Osteoblast (primary cell): Measurements from ENCODE around the gene REEP3. TPM values are rescaled to one million over a fixed set of nuclear protein-coding genes. Genes with fewer than 3 reads are reported as not detected.
A peak's percentile ranks its signal among the peaks of the same experiment; 100 is the strongest.

ENCODE experiments used
- DNase-seq: peaks from one replicate; pipeline ENCODE4 v3.0.0; 2011; ENCODE audit warnings: low spot score, mixed read lengths; ENCODE audit not compliant: insufficient read length; ENCODE audit errors: missing footprints
- H2AFZ ChIP-seq: 2 replicates; pipeline ENCODE4 v1.6.0; 2011; ENCODE audit warnings: mild to moderate bottlenecking, low read length
- H3K27ac ChIP-seq: 2 replicates; pipeline ENCODE4 v1.5.1; 2011; ENCODE audit warnings: mild to moderate bottlenecking, low read depth, low read length, moderate library complexity
- H3K27me3 ChIP-seq: 2 replicates; pipeline ENCODE4 v1.6.0; 2012; ENCODE audit warnings: mild to moderate bottlenecking, control low read depth, inconsistent platforms, low read length, moderate library complexity; ENCODE audit not compliant: insufficient read depth
- H3K36me3 ChIP-seq: 2 replicates; pipeline ENCODE4 v1.5.1; 2011; ENCODE audit warnings: mild to moderate bottlenecking, low read length, control low read depth, moderate library complexity; ENCODE audit not compliant: insufficient read depth
- H3K4me1 ChIP-seq: 2 replicates; pipeline ENCODE4 v1.5.1; 2011; ENCODE audit warnings: mild to moderate bottlenecking, low read length, control low read depth, moderate library complexity; ENCODE audit not compliant: insufficient read depth
- H3K4me2 ChIP-seq: 2 replicates; pipeline ENCODE4 v1.6.0; 2011; ENCODE audit warnings: mild to moderate bottlenecking, low read length; ENCODE audit not compliant: insufficient read depth
- H3K4me3 ChIP-seq: fragments of 200-600 bp; sonication (generic); 3 replicates; pipeline ENCODE4 v1.5.1; 2012; ENCODE audit warnings: mild to moderate bottlenecking, low read length, inconsistent platforms; ENCODE audit not compliant: insufficient read depth
- H3K79me2 ChIP-seq: 2 replicates; pipeline ENCODE4 v1.6.0; 2012; ENCODE audit warnings: mild to moderate bottlenecking, low read length, control low read depth, inconsistent platforms; ENCODE audit not compliant: insufficient read depth
- H3K9me3 ChIP-seq: 2 replicates; pipeline ENCODE4 v1.5.1; 2011; ENCODE audit warnings: low read depth, low read length, control low read depth
- H4K20me1 ChIP-seq: 2 replicates; pipeline ENCODE4 v1.6.0; 2012; ENCODE audit warnings: mild to moderate bottlenecking, low read length, control low read depth; ENCODE audit not compliant: insufficient read depth
- CTCF ChIP-seq: IDR thresholded peaks from 2 replicates; pipeline ENCODE4 v1.5.1; 2011; ENCODE audit warnings: mild to moderate bottlenecking, low read depth, low read length, moderate library complexity; ENCODE audit errors: extremely low read depth
- total RNA-seq: library from RNA; depleted of rRNA; stranded (reverse); fragments of >200 nt; gene quantifications from 2 replicates; pipeline ENCODE4 v1.2.3, GENCODE V29; 2012

The REEP3 gene
- total RNA-seq, 1 donor = 71.3 TPM

- no peaks in the 10 kb centered on the region for H3K4me1 ChIP-seq
- no peak overlapping the region for H3K4me3 ChIP-seq
- H3K79me2 ChIP-seq = peaks cover 91% of the 10 kb centered on the region
- H3K27ac ChIP-seq = no peak overlapping the region
- TF ChIP-seq CTCF = no peak
- H3K4me2 ChIP-seq = no peak overlapping the region
- DNase-seq = no peak
- no peaks in the 10 kb centered on the region for H3K27me3 ChIP-seq
- no peak overlapping the region for H2AFZ ChIP-seq
- H4K20me1 ChIP-seq = peaks cover 2% of the 10 kb centered on the region
- no peaks in the 10 kb centered on the region for H3K9me3 ChIP-seq
- H3K36me3 ChIP-seq = no peaks in the 10 kb centered on the region
Measured at GRCh38 chr10:63505562-63505961, 15.6 kb upstream of the REEP3 start.

GRCh38 chr10:63506554-63506953 is 14.6 kb upstream of the REEP3 start:
- Histone ChIP-seq H3K27ac (no peak overlapping the region), H4K20me1 (no peaks in the 10 kb centered on the region), H2AFZ (no peak overlapping the region), H3K36me3 (no peaks in the 10 kb centered on the region), H3K4me1 (no peaks in the 10 kb centered on the region), H3K79me2 (peaks cover 92% of the 10 kb centered on the region), H3K27me3 (no peaks in the 10 kb centered on the region), H3K4me2 (no peak overlapping the region), H3K4me3 (no peak overlapping the region), H3K9me3 (no peaks in the 10 kb centered on the region)
- TF ChIP-seq CTCF = no peak
- no peak for DNase-seq

GRCh38 chr10:63515002-63515763 is 6.0 kb upstream of the REEP3 start:
- H4K20me1 ChIP-seq = peaks cover 7% of the 10 kb centered on the region
- peak overlapping the region; percentile 37 for H2AFZ ChIP-seq
- H3K9me3 ChIP-seq = no peaks in the 10 kb centered on the region
- peaks cover 19% of the 10 kb centered on the region for H3K4me1 ChIP-seq
- no peak for DNase-seq
- TF ChIP-seq CTCF = no peak
- peak overlapping the region; percentile 87 for H3K27ac ChIP-seq
- H3K27me3 ChIP-seq = no peaks in the 10 kb centered on the region
- peaks cover 97% of the 10 kb centered on the region for H3K79me2 ChIP-seq
- no peaks in the 10 kb centered on the region for H3K36me3 ChIP-seq
- H3K4me3 ChIP-seq = peak overlapping the region; percentile 52
- H3K4me2 ChIP-seq = peak overlapping the region; percentile 78

GRCh38 chr10:63516207-63516606 is 5.0 kb upstream of the REEP3 start:
- Histone ChIP-seq H4K20me1 (peaks cover 7% of the 10 kb centered on the region), H3K4me3 (no peak overlapping the region), H3K36me3 (no peaks in the 10 kb centered on the region), H2AFZ (no peak overlapping the region), H3K9me3 (no peaks in the 10 kb centered on the region), H3K27me3 (no peaks in the 10 kb centered on the region), H3K4me2 (peak overlapping the region; percentile 78), H3K4me1 (peaks cover 26% of the 10 kb centered on the region), H3K27ac (peak overlapping the region; percentile 87), H3K79me2 (peaks cover 95% of the 10 kb centered on the region)
- no peak for TF ChIP-seq CTCF
- no peak for DNase-seq
